Trophoblast cell (in vitro differentiated cells and primary cell): ENCODE results near the gene JAK3.

ENCODE experiments used
- DNase-seq, 2 donors: peaks; one replicate each; pipeline ENCODE4 v3.0.0-alpha.2; 2016
- H2AFZ ChIP-seq: 2 replicates; pipeline ENCODE4 v1.6.1; 2013; ENCODE audit warnings: low read length, moderate library complexity, mild to moderate bottlenecking; ENCODE audit not compliant: insufficient read depth, poor library complexity
- H2AK5ac ChIP-seq: 2 replicates; pipeline ENCODE4 v1.6.1; 2013; ENCODE audit warnings: mild to moderate bottlenecking, low read length
- H2BK120ac ChIP-seq: 2 replicates; pipeline ENCODE4 v1.6.1; 2013; ENCODE audit warnings: low read length, mild to moderate bottlenecking, moderate library complexity; ENCODE audit not compliant: insufficient read depth, poor library complexity
- H2BK12ac ChIP-seq: 2 replicates; pipeline ENCODE4 v1.6.1; 2013; ENCODE audit warnings: mild to moderate bottlenecking, low read length, moderate library complexity
- H2BK5ac ChIP-seq: 2 replicates; pipeline ENCODE4 v1.6.1; 2013; ENCODE audit warnings: low read length, low read depth, moderate library complexity, mild to moderate bottlenecking; ENCODE audit not compliant: poor library complexity
- H3K14ac ChIP-seq: 2 replicates; pipeline ENCODE4 v1.6.1; 2013; ENCODE audit warnings: mild to moderate bottlenecking, low read length
- H3K18ac ChIP-seq: 2 replicates; pipeline ENCODE4 v1.6.1; 2013; ENCODE audit warnings: mild to moderate bottlenecking, low read length
- H3K23ac ChIP-seq: 2 replicates; pipeline ENCODE4 v1.6.1; 2013; ENCODE audit warnings: low read length
- H3K27ac ChIP-seq: 2 replicates; pipeline ENCODE4 v1.5.1; 2013; ENCODE audit warnings: low read depth, mild to moderate bottlenecking, inconsistent platforms, low read length, moderate library complexity
- H3K27me3 ChIP-seq: 2 replicates; pipeline ENCODE4 v1.6.1; 2013; ENCODE audit warnings: inconsistent platforms, mild to moderate bottlenecking, low read length, moderate library complexity; ENCODE audit not compliant: insufficient read depth
- H3K36me3 ChIP-seq, 2 experiments: 1 replicate in 1 of 2; 2 replicates in 1 of 2; pipeline ENCODE4 v1.6.1; 2013; ENCODE audit warnings: low read length in 2 of 2, mild to moderate bottlenecking in 2 of 2, moderate library complexity in 1 of 2; ENCODE audit not compliant: insufficient read depth in 2 of 2, control insufficient read depth in 1 of 2
- H3K4ac ChIP-seq: 2 replicates; pipeline ENCODE4 v1.6.1; 2013; ENCODE audit warnings: low read depth, mild to moderate bottlenecking, low read length, moderate library complexity
- H3K4me1 ChIP-seq, 2 experiments: 1 replicate in 1 of 2; 2 replicates in 1 of 2; pipeline ENCODE4 v1.6.1; 2013; ENCODE audit warnings: low read length in 2 of 2, mild to moderate bottlenecking in 2 of 2, moderate library complexity in 1 of 2; ENCODE audit not compliant: insufficient read depth in 2 of 2, control insufficient read depth in 1 of 2
- H3K4me2 ChIP-seq: 2 replicates; pipeline ENCODE4 v1.6.1; 2013; ENCODE audit warnings: inconsistent platforms, mild to moderate bottlenecking, low read length, moderate library complexity
- H3K4me3 ChIP-seq: 2 replicates; pipeline ENCODE4 v1.5.1; 2013; ENCODE audit warnings: mild to moderate bottlenecking, low read depth, low read length, inconsistent platforms
- H3K79me1 ChIP-seq: one replicate; pipeline ENCODE4 v1.6.1; 2013; ENCODE audit warnings: low read length
- H3K79me2 ChIP-seq: 2 replicates; pipeline ENCODE4 v1.6.1; 2013; ENCODE audit warnings: low read length, mild to moderate bottlenecking; ENCODE audit not compliant: control insufficient read depth, insufficient read depth, poor library complexity
- H3K9ac ChIP-seq: 2 replicates; pipeline ENCODE4 v1.6.1; 2013; ENCODE audit warnings: mild to moderate bottlenecking, low read length
- H3K9me3 ChIP-seq: 2 replicates; pipeline ENCODE4 v1.6.1; 2013; ENCODE audit warnings: low read depth, mild to moderate bottlenecking, control low read depth, inconsistent platforms, low read length; ENCODE audit not compliant: insufficient read depth
- H4K12ac ChIP-seq: 2 replicates; pipeline ENCODE4 v1.6.1; 2013; ENCODE audit warnings: low read depth, mild to moderate bottlenecking, low read length, moderate library complexity
- H4K8ac ChIP-seq: 2 replicates; pipeline ENCODE4 v1.6.1; 2013; ENCODE audit warnings: low read depth, mild to moderate bottlenecking, low read length, moderate library complexity
- H4K91ac ChIP-seq: one replicate; pipeline ENCODE4 v1.6.1; 2013; ENCODE audit warnings: low read depth, mild to moderate bottlenecking, low read length, moderate library complexity
- WGBS: extraction: QIAGEN DNeasy Blood & Tissue Kit; methylation state at CpG from one replicate; pipeline ENCODE4 v1.1.7; 2013; ENCODE audit warnings: missing lambda C conversion rate; ENCODE audit not compliant: insufficient read length, insufficient coverage; ENCODE audit errors: extremely low coverage; 5-methylcytosine and 5-hydroxymethylcytosine counted together

JAK3 gene

GRCh38 chr19:17832443-17833208, 15.2 kb downstream of the JAK3 start:
- Histone ChIP-seq H3K4me1 (peaks cover 2 to 6% of the 10 kb centered on the region in 2 experiments), H2AFZ (no peak overlapping the region), H2AK5ac (no peak overlapping the region), H3K23ac (no peak overlapping the region), H3K36me3 (no peaks in the 10 kb centered on the region), H3K18ac (no peak overlapping the region), H3K79me2 (no peaks in the 10 kb centered on the region), H3K9ac (no peak overlapping the region), H3K9me3 (no peaks in the 10 kb centered on the region), H4K12ac (no peak overlapping the region), H3K4ac (no peak overlapping the region), H2BK12ac (no peak overlapping the region), H2BK5ac (no peak overlapping the region), H3K27me3 (no peaks in the 10 kb centered on the region), H3K79me1 (peaks cover 2% of the 10 kb centered on the region), H3K27ac (no peak overlapping the region), H2BK120ac (no peak overlapping the region), H4K8ac (no peak overlapping the region), H3K4me2 (no peak overlapping the region), H3K4me3 (no peak overlapping the region), H3K14ac (no peak overlapping the region), H4K91ac (no peak overlapping the region)
- peak in 1 of 2 donors; percentile 51 for DNase-seq
- WGBS = no CpG with 5 or more reads among the region's 17 CpGs

GRCh38 chr19:17831419-17831888, 16.3 kb downstream of the JAK3 start:
- Histone ChIP-seq H3K9me3 (no peaks in the 10 kb centered on the region), H3K27ac (no peak overlapping the region), H4K12ac (no peak overlapping the region), H3K23ac (no peak overlapping the region), H3K18ac (no peak overlapping the region), H3K79me1 (peaks cover 2% of the 10 kb centered on the region), H3K79me2 (no peaks in the 10 kb centered on the region), H3K4ac (no peak overlapping the region), H3K4me2 (no peak overlapping the region), H3K4me3 (no peak overlapping the region), H3K4me1 (peaks cover 2 to 6% of the 10 kb centered on the region in 2 experiments), H3K9ac (no peak overlapping the region), H3K36me3 (no peaks in the 10 kb centered on the region), H3K27me3 (no peaks in the 10 kb centered on the region), H2AFZ (no peak overlapping the region), H2BK12ac (no peak overlapping the region), H4K8ac (no peak overlapping the region), H3K14ac (no peak overlapping the region), H4K91ac (no peak overlapping the region), H2BK5ac (no peak overlapping the region), H2AK5ac (no peak overlapping the region), H2BK120ac (no peak overlapping the region)
- DNase-seq = no peak
- no CpG with 5 or more reads among the region's 25 CpGs for WGBS

GRCh38 chr19:17830567-17831418, 17.0 kb downstream of the JAK3 start:
- Histone ChIP-seq H3K4me1 (peaks cover 2 to 6% of the 10 kb centered on the region in 2 experiments), H2BK12ac (no peak overlapping the region), H2BK120ac (peak overlapping the region; percentile 3), H3K18ac (no peak overlapping the region), H3K23ac (no peak overlapping the region), H3K9me3 (no peaks in the 10 kb centered on the region), H3K79me1 (peaks cover 2% of the 10 kb centered on the region), H2AFZ (peak overlapping the region; percentile 75), H3K4ac (no peak overlapping the region), H3K4me3 (no peak overlapping the region), H3K27ac (no peak overlapping the region), H3K9ac (no peak overlapping the region), H3K36me3 (no peaks in the 10 kb centered on the region), H3K4me2 (peak overlapping the region; percentile 59), H3K14ac (peak overlapping the region; percentile 21), H2AK5ac (no peak overlapping the region), H3K79me2 (no peaks in the 10 kb centered on the region), H4K91ac (peak overlapping the region; percentile 65), H4K12ac (no peak overlapping the region), H3K27me3 (no peaks in the 10 kb centered on the region), H2BK5ac (no peak overlapping the region), H4K8ac (peak overlapping the region; percentile 41)
- peak; percentile 86 to 88 for DNase-seq
- no CpG with 5 or more reads among the region's 50 CpGs for WGBS

GRCh38 chr19:17829855-17830566, 17.8 kb downstream of the JAK3 start:
- no peak overlapping the region for H2BK5ac ChIP-seq
- peak overlapping the region; percentile 68 for H4K12ac ChIP-seq
- peak overlapping the region; percentile 65 for H4K91ac ChIP-seq
- no peak overlapping the region for H3K4ac ChIP-seq
- no peak overlapping the region for H2BK12ac ChIP-seq
- WGBS = no CpG with 5 or more reads among the region's 29 CpGs
- no peak overlapping the region for H3K18ac ChIP-seq
- peaks cover 2% of the 10 kb centered on the region for H3K79me1 ChIP-seq
- H3K9me3 ChIP-seq = no peaks in the 10 kb centered on the region
- H4K8ac ChIP-seq = peak overlapping the region; percentile 76
- H3K4me1 ChIP-seq = peaks cover 2 to 6% of the 10 kb centered on the region in 2 experiments
- H2AFZ ChIP-seq = peak overlapping the region; percentile 75
- peak overlapping the region; percentile 21 for H3K14ac ChIP-seq
- no peak overlapping the region for H3K9ac ChIP-seq
- H3K4me3 ChIP-seq = no peak overlapping the region
- no peak overlapping the region for H3K27ac ChIP-seq
- H2BK120ac ChIP-seq = peak overlapping the region; percentile 3
- no peaks in the 10 kb centered on the region for H3K79me2 ChIP-seq
- peak; percentile 61 to 78 for DNase-seq
- H2AK5ac ChIP-seq = no peak overlapping the region
- H3K23ac ChIP-seq = no peak overlapping the region
- H3K4me2 ChIP-seq = peak overlapping the region; percentile 59
- no peaks in the 10 kb centered on the region for H3K27me3 ChIP-seq
- no peaks in the 10 kb centered on the region for H3K36me3 ChIP-seq
